ENCODE results near the gene C6. TPM values are rescaled to one million over a fixed set of nuclear protein-coding genes. Genes with fewer than 3 reads are reported as not detected.

The C6 gene
- total and polyA plus RNA-seq, 2 of the 8 experiments (the other 6 are each of a cell fraction or from before 2014, with no cell fraction given) = not detected

- Histone ChIP-seq H2BK120ac (replicated peaks; ENCODE audit: low read depth, low read length) (no peak overlapping the region), H2AFZ (ENCODE audit: low read length) (no peak overlapping the region; the same call in 1 of the 2 replicates), H3K18ac (ENCODE audit: extremely low read depth, low read length) (no peak overlapping the region), H4K8ac (ENCODE audit: extremely low read depth, insufficient read depth, low read length) (no peak overlapping the region), H4K20me1 (replicated peaks in 1 of 2; ENCODE audit: control insufficient read depth in 1 of 2, insufficient read depth in 2 of 2, low read length in 2 of 2) (no peaks in the 10 kb centered on the region), H3K27ac (ENCODE audit: low read depth, low read length) (no peak overlapping the region), H2BK5ac (ENCODE audit: low read depth, low read length) (no peak overlapping the region), H3K27me3 (replicated peaks in 1 of 4; ENCODE audit: control insufficient read depth in 3 of 4, extremely low read depth in 1 of 4, insufficient read depth in 3 of 4, low read length in 3 of 4) (no peaks in the 10 kb centered on the region), H3K79me1 (ENCODE audit: low read depth, low read length) (no peaks in the 10 kb centered on the region), H3K4me2 (ENCODE audit: insufficient read depth in 1 of 2, low read depth in 2 of 2, low read length in 2 of 2) (no peak overlapping the region), H3K23me2 (ENCODE audit: low read depth, low read length) (no peaks in the 10 kb centered on the region), H3K4me3 (ENCODE audit: extremely low read depth in 1 of 4, insufficient read depth in 2 of 4, low read depth in 3 of 4, low read length in 4 of 4) (no peak overlapping the region), H2BK20ac (ENCODE audit: low read length) (no peak overlapping the region), H4K5ac (ENCODE audit: insufficient read length, low read depth, low read length) (no peak overlapping the region), H3K23ac (ENCODE audit: insufficient read length) (no peak overlapping the region), H3K56ac (replicated peaks; ENCODE audit: insufficient read length, low read depth, low read length) (no peak overlapping the region), H2BK12ac (ENCODE audit: low read depth, low read length) (no peak overlapping the region), H4K91ac (replicated peaks; ENCODE audit: insufficient read length, low read length) (no peak overlapping the region), H3K9me3 (ENCODE audit: insufficient read depth in 2 of 2, low read depth in 1 of 2, low read length in 1 of 2) (no peaks in the 10 kb centered on the region), H3K79me2 (ENCODE audit: control insufficient read depth in 1 of 2, insufficient read depth in 2 of 2, low read length in 2 of 2) (no peaks in the 10 kb centered on the region), H3K14ac (ENCODE audit: insufficient read length) (no peak overlapping the region), H2BK15ac (ENCODE audit: low read length) (no peak overlapping the region), H3K4me1 (replicated peaks in 1 of 4; ENCODE audit: control insufficient read depth in 3 of 4, insufficient read depth in 4 of 4, low read length in 3 of 4) (no peaks in the 10 kb centered on the region), H2AK5ac (ENCODE audit: low read depth, low read length) (no peak overlapping the region), H3K4ac (replicated peaks; ENCODE audit: insufficient read length, low read depth, low read length) (no peak overlapping the region), H3K36me3 (ENCODE audit: control insufficient read depth in 2 of 4, insufficient read depth in 4 of 4, low read length in 3 of 4) (no peaks in the 10 kb centered on the region), H3K9ac (replicated peaks in 1 of 4; ENCODE audit: extremely low read depth in 1 of 4, low read depth in 3 of 4, low read length in 3 of 4) (no peak overlapping the region)
- no peak for TF ChIP-seq SIX5 (IDR thresholded peaks at IDR 0.05; ENCODE audit: low read depth, low read length)
- no peak for TF ChIP-seq JUN (IDR thresholded peaks at IDR 0.05; ENCODE audit: low read depth, low read length)
- TF ChIP-seq GTF2F1 (IDR thresholded peaks at IDR 0.05; ENCODE audit: borderline replicate concordance, low read depth, low read length) = no peak
- no peak for TF ChIP-seq SIRT6 (IDR thresholded peaks at IDR 0.05; ENCODE audit: low read length)
- no peak for TF ChIP-seq MAFK (IDR thresholded peaks at IDR 0.05; ENCODE audit: low read depth, low read length)
- TF ChIP-seq CHD1 (IDR thresholded peaks at IDR 0.05; ENCODE audit: low read depth, low read length) = no peak
- TF ChIP-seq CBX5 (IDR thresholded peaks at IDR 0.05; ENCODE audit: low read depth, low read length) = no peak
- TF ChIP-seq HDAC2 (IDR thresholded peaks at IDR 0.05; ENCODE audit: borderline replicate concordance in 1 of 2, low read depth in 2 of 2, low read length in 2 of 2) = no peak
- no peak for TF ChIP-seq CBX8 (IDR thresholded peaks at IDR 0.05; ENCODE audit: borderline replicate concordance, low read depth, low read length)
- TF ChIP-seq ATF2 (IDR thresholded peaks at IDR 0.05; ENCODE audit: low read length) = no peak
- TF ChIP-seq KDM1A (IDR thresholded peaks at IDR 0.05; ENCODE audit: borderline replicate concordance, low read length) = no peak
- no peak for TF ChIP-seq CHD2 (IDR thresholded peaks at IDR 0.05; ENCODE audit: low read length)
- no peak for TF ChIP-seq RXRA (IDR thresholded peaks at IDR 0.05; ENCODE audit: insufficient read depth, low read depth, low read length)
- DNase-seq (ENCODE audit: low read depth in 1 of 2, low spot score in 2 of 2) (no peak), FAIRE-seq (no peak)
- ChIA-PET CTCF (ENCODE audit: partially characterized antibody) (no interaction called here), POLR2A (ENCODE audit: partially characterized antibody) (no interaction called here)
- 94% methylated on average over 1 of the region's 1 CpG; no CpG with 5 or more reads in 1 of the 2 experiments for WGBS, 2 experiments (ENCODE audit: extremely low coverage in 1 of 2, insufficient coverage in 1 of 2, insufficient read length in 1 of 2, insufficient replicate concordance in 2 of 2, low coverage in 1 of 2, low lambda C conversion rate in 2 of 2, missing lambda C conversion rate in 1 of 2)
Measured at GRCh38 chr5:41246376-41246775, 33.0 kb upstream of the C6 start.

Data from H1 (cell line).